Motor neuron (in vitro differentiated cells): ENCODE data around the gene BCCIP. TPM values are rescaled to one million over a fixed set of nuclear protein-coding genes. Genes with fewer than 3 reads are reported as not detected.
A peak's percentile ranks its signal among the peaks of the same experiment; 100 is the strongest.

Experiments
- ATAC-seq, 8 experiments: fragments of 200-7000 bp; cut with Tn5 transposase; replicated peaks in 6 of 8; 2 replicates each; pipeline ENCODE4 v1.8.0; 2021; ENCODE audit warnings: mild to moderate bottlenecking in 8 of 8, moderate library complexity in 8 of 8
- H3K27ac ChIP-seq, 2 donors: fragments of 250-450 bp; sonication (Bioruptor Pico); 2 replicates each; pipeline ENCODE4 v1.9.0; 2021; ENCODE audit warnings: antibody characterized with exemption in 2 of 2, mild to moderate bottlenecking in 2 of 2, moderate library complexity in 1 of 2
- H3K4me1 ChIP-seq, 2 donors: fragments of 250-450 bp; sonication (Bioruptor Pico); replicated peaks in 1 of 2; 2 replicates each; pipeline ENCODE4 v1.6.1; 2021; ENCODE audit warnings: antibody characterized with exemption in 2 of 2, mild to moderate bottlenecking in 2 of 2, moderate library complexity in 1 of 2
- H3K4me3 ChIP-seq, 5 donors: fragments of 250-450 bp; sonication (Bioruptor Pico); 2 replicates each; pipeline ENCODE4 v1.9.0; 2021; ENCODE audit warnings: antibody characterized with exemption in 5 of 5, mild to moderate bottlenecking in 5 of 5, moderate library complexity in 4 of 5
- WGBS, 10 experiments: fragments of 450-650 bp; shearing (Covaris generic); methylation state at CpG; one replicate each; pipeline ENCODE4 v1.0.0; 2022; 5-methylcytosine and 5-hydroxymethylcytosine counted together
- in situ Hi-C, 9 experiments: fragments of 400-800 bp; cut with MboI; loops; one replicate each; pipeline ENCODE4 v1.15.0; 2021; ENCODE audit warnings: low sequenced_read_pairs in 9 of 9, low pct_unique_long_range_greater_than_20kb in 2 of 9; ENCODE audit not compliant: unreplicated experiment in 9 of 9
- total RNA-seq, 8 experiments: library from RNA; unstranded; fragments of 300-600 nt; gene quantifications; 2 replicates each; pipeline versions ENCODE4 v1.2.3 to v1.2.4, GENCODE V29; 2022

BCCIP gene
- total RNA-seq, 8 experiments from 2014 or later, result 47.9 to 109 (median 73.8) TPM

- WGBS, 10 experiments, result 66 to 98% (median 92%) methylated on average over 3 to 8 of the region's 9 CpGs; no CpG with 5 or more reads in 3 of the 10 experiments
- Histone ChIP-seq H3K4me1 (peaks cover 5 to 19% of the 10 kb centered on the region in 2 donors), H3K27ac (no peak overlapping the region), H3K4me3 (no peak overlapping the region)
- in situ Hi-C loops, result no loop called here
- peak in 3 of 8 experiments; percentile 39 to 64 (median 55) for ATAC-seq
Measured at GRCh38 chr10:125838802-125839575, 15.6 kb downstream of the BCCIP start.

GRCh38 chr10:125840406-125840805, 17.1 kb downstream of the BCCIP start:
- H3K27ac ChIP-seq, result no peak overlapping the region
- in situ Hi-C loops, result no loop called here
- ATAC-seq, result no peak
- 89 to 100% (median 99%) methylated on average over 1 to 5 of the region's 9 CpGs; no CpG with 5 or more reads in 4 of the 10 experiments for WGBS, 10 experiments
- no peak overlapping the region for H3K4me3 ChIP-seq
- H3K4me1 ChIP-seq, result peaks cover 14 to 33% of the 10 kb centered on the region in 2 donors

- peak in 3 of 8 experiments; percentile 9 to 71 (median 37) for ATAC-seq
- H3K4me3 ChIP-seq, result no peak overlapping the region
- H3K4me1 ChIP-seq, result peaks cover 14 to 38% of the 10 kb centered on the region in 2 donors
- H3K27ac ChIP-seq, result no peak overlapping the region
- 58 to 100% (median 92%) methylated on average over 1 to 3 of the region's 3 CpGs; no CpG with 5 or more reads in 3 of the 10 experiments for WGBS, 10 experiments
- in situ Hi-C loops, result no loop called here
Measured at GRCh38 chr10:125840955-125841354, 17.6 kb downstream of the BCCIP start.

- in situ Hi-C loops, result no loop called here
- ATAC-seq, result peak in 1 of 8 experiments; percentile 45
- Histone ChIP-seq H3K4me1 (peaks cover 14 to 52% of the 10 kb centered on the region in 2 donors), H3K27ac (peak overlapping the region in 1 of 2 donors; percentile 77), H3K4me3 (no peak overlapping the region)
- 45 to 100% (median 89%) methylated on average over 2 to 9 of the region's 9 CpGs; no CpG with 5 or more reads in 2 of the 10 experiments for WGBS, 10 experiments
Measured at GRCh38 chr10:125843603-125844329, 20.4 kb downstream of the BCCIP start.

GRCh38 chr10:125844751-125845221, 21.4 kb downstream of the BCCIP start:
- 50 to 94% (median 63%) methylated on average over 2 to 5 of the region's 7 CpGs; no CpG with 5 or more reads in 5 of the 10 experiments for WGBS, 10 experiments
- peak in 5 of 8 experiments; percentile 65 to 95 (median 92) for ATAC-seq
- Histone ChIP-seq H3K4me3 (no peak overlapping the region), H3K4me1 (peaks cover 14 to 52% of the 10 kb centered on the region in 2 donors), H3K27ac (peak overlapping the region; percentile 48 to 77)
- in situ Hi-C loops, result no loop called here

- WGBS, 10 experiments, result 59 to 100% (median 86%) methylated on average over 1 to 7 of the region's 11 CpGs; no CpG with 5 or more reads in 6 of the 10 experiments
- no peak for ATAC-seq
- H3K27ac ChIP-seq, result peak overlapping the region in 1 of 2 donors; percentile 77
- in situ Hi-C loops, result no loop called here
- H3K4me1 ChIP-seq, result peaks cover 14 to 52% of the 10 kb centered on the region in 2 donors
- no peak overlapping the region for H3K4me3 ChIP-seq
Measured at GRCh38 chr10:125845617-125846016, 22.3 kb downstream of the BCCIP start.

GRCh38 chr10:125846894-125847293, 23.5 kb downstream of the BCCIP start:
- Histone ChIP-seq H3K4me1 (peaks cover 14 to 54% of the 10 kb centered on the region in 2 donors), H3K4me3 (no peak overlapping the region), H3K27ac (no peak overlapping the region)
- ATAC-seq, result no peak
- in situ Hi-C loops, result no loop called here
- WGBS, 10 experiments, result 80 to 92% (median 84%) methylated on average over 1 to 3 of the region's 3 CpGs; no CpG with 5 or more reads in 4 of the 10 experiments

GRCh38 chr10:125848371-125848770, 25.0 kb downstream of the BCCIP start:
- no peak overlapping the region for H3K27ac ChIP-seq
- whole genome bisulfite sequencing, 10 experiments, result 75 to 100% (median 94%) methylated on average over 1 to 2 of the region's 2 CpGs; no CpG with 5 or more reads in 4 of the 10 experiments

GRCh38 chr10:125848857-125849256, 25.5 kb downstream of the BCCIP start:
- Histone ChIP-seq H3K4me1 (peaks cover 11 to 47% of the 10 kb centered on the region in 2 donors), H3K27ac (no peak overlapping the region), H3K4me3 (no peak overlapping the region)
- in situ Hi-C loops, result no loop called here
- 80 to 100% (median 100%) methylated on average over 1 to 2 of the region's 2 CpGs; no CpG with 5 or more reads in 2 of the 10 experiments for WGBS, 10 experiments
- ATAC-seq, result no peak

More at GRCh38 chr10:125848371-125848770, 25.0 kb downstream of the BCCIP start:
- Histone ChIP-seq H3K4me3 (no peak overlapping the region), H3K4me1 (peaks cover 14 to 52% of the 10 kb centered on the region in 2 donors)
- no peak for ATAC-seq
- in situ Hi-C loops, result no loop called here

GRCh38 chr10:125849448-125849847, 26.1 kb downstream of the BCCIP start:
- Histone ChIP-seq H3K4me3 (no peak overlapping the region), H3K27ac (no peak overlapping the region), H3K4me1 (peaks cover 5 to 41% of the 10 kb centered on the region in 2 donors)
- no peak for ATAC-seq
- WGBS, 10 experiments, result 69 to 100% (median 94%) methylated on average over 1 to 7 of the region's 7 CpGs
- in situ Hi-C loops, result no loop called here

- Histone ChIP-seq H3K27ac (no peak overlapping the region), H3K4me1 (peaks cover 0 to 25% of the 10 kb centered on the region in 2 donors), H3K4me3 (no peak overlapping the region)
- 20 to 100% (median 90%) methylated on average over 1 to 2 of the region's 2 CpGs; no CpG with 5 or more reads in 2 of the 10 experiments for WGBS, 10 experiments
- in situ Hi-C loops, result no loop called here
- no peak for ATAC-seq
Measured at GRCh38 chr10:125850766-125851731, 27.7 kb downstream of the BCCIP start.

- in situ Hi-C loops, result no loop called here
- ATAC-seq, result peak in 5 of 8 experiments; percentile 57 to 86 (median 76)
- Histone ChIP-seq H3K27ac (peak overlapping the region in 1 of 2 donors; percentile 14), H3K4me1 (peaks cover 0 to 12% of the 10 kb centered on the region in 2 donors), H3K4me3 (no peak overlapping the region)
- 74 to 100% (median 86%) methylated on average over 1 to 7 of the region's 7 CpGs; no CpG with 5 or more reads in 2 of the 10 experiments for WGBS, 10 experiments
Measured at GRCh38 chr10:125852487-125852886, 29.1 kb downstream of the BCCIP start.
